Measurements from ENCODE around the gene ENPP7.
"Not testable (repeated sequence)": the region's sequence is repeated elsewhere in the genome, so short reads cannot be mapped to it uniquely, and the experiment has no call there.

Gene ENPP7

GRCh38 chr17:79749958-79750357, 19.2 kb downstream of the ENPP7 start:
- Histone ChIP-seq H3K4me3 (ENCODE audit: low read depth, low read length) (no peak overlapping the region), H3K27ac (no peak overlapping the region), H3K9me3 (ENCODE audit: severe bottlenecking) (no peaks in the 10 kb centered on the region), H3K27me3 (ENCODE audit: insufficient read depth, low read depth, severe bottlenecking) (peaks cover 28% of the 10 kb centered on the region), H3K36me3 (no peaks in the 10 kb centered on the region)
- DNase-seq = no peak
- TF ChIP-seq, protein P1, sequence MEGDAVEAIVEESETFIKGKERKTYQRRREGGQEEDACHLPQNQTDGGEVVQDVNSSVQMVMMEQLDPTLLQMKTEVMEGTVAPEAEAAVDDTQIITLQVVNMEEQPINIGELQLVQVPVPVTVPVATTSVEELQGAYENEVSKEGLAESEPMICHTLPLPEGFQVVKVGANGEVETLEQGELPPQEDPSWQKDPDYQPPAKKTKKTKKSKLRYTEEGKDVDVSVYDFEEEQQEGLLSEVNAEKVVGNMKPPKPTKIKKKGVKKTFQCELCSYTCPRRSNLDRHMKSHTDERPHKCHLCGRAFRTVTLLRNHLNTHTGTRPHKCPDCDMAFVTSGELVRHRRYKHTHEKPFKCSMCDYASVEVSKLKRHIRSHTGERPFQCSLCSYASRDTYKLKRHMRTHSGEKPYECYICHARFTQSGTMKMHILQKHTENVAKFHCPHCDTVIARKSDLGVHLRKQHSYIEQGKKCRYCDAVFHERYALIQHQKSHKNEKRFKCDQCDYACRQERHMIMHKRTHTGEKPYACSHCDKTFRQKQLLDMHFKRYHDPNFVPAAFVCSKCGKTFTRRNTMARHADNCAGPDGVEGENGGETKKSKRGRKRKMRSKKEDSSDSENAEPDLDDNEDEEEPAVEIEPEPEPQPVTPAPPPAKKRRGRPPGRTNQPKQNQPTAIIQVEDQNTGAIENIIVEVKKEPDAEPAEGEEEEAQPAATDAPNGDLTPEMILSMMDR (IDR thresholded peaks at IDR 0.05; ENCODE audit: low read depth, low read length) = no peak

- Histone ChIP-seq H3K36me3 (no peaks in the 10 kb centered on the region), H3K27ac (no peak overlapping the region), H3K4me3 (ENCODE audit: low read depth, low read length) (no peak overlapping the region), H3K27me3 (ENCODE audit: insufficient read depth, low read depth, severe bottlenecking) (peaks cover 28% of the 10 kb centered on the region), H3K9me3 (ENCODE audit: severe bottlenecking) (no peaks in the 10 kb centered on the region)
- no peak for DNase-seq
- TF ChIP-seq, protein P1 (IDR thresholded peaks at IDR 0.05; ENCODE audit: low read depth, low read length) = no peak
These were observed 20.2 kb downstream of the ENPP7 start for GRCh38 chr17:79750650-79751545.

- TF ChIP-seq, protein P1 (IDR thresholded peaks at IDR 0.05; ENCODE audit: low read depth, low read length) = no peak
- Histone ChIP-seq H3K27me3 (ENCODE audit: insufficient read depth, low read depth, severe bottlenecking) (peaks cover 19% of the 10 kb centered on the region), H3K9me3 (ENCODE audit: severe bottlenecking) (no peaks in the 10 kb centered on the region), H3K36me3 (no peaks in the 10 kb centered on the region), H3K27ac (no peak overlapping the region), H3K4me3 (ENCODE audit: low read depth, low read length) (no peak overlapping the region)
- no peak for DNase-seq
These were observed 21.4 kb downstream of the ENPP7 start for GRCh38 chr17:79752175-79752574.

DNA sequence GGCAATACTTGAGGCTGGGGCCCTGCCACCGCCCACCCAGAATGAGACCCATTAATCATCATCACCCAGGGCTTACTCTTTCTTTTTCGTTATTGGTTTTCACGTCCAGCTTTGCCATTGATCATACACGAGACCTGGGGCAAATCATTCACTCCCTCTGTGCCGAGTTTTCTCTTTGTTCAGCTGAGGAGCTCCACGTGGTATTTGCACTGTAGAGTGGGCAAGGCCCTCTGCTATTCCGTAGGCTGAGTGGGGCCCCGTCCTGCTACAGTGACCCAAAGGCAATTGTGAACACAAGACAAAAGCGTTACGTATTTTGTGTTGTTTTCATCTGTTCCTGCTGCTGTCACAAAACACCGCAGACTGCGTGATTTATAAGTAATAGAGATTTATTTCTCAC, 23.6 kb downstream of the ENPP7 start:
- H3K27me3 ChIP-seq (ENCODE audit: insufficient read depth, low read depth, severe bottlenecking) = no peaks in the 10 kb centered on the region

DNA sequence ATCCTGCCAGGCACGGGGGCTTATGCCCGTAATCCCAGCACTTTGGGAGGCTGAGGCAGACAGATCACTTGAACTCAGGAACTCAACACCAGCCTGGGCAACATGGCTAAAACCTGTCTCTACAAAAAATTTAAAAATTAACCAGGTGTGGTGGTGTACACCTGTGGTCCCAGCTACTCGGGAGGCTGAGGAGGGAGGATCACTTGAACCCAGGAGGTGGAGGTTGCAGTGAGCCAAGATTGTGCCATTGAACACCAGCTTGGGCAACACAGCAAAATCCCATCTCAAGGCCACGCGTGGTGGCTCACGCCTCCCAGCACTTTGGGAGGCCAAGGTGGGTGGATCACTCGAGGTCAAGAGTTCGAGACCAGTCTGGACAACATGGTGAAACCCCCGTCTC, 24.2 kb downstream of the ENPP7 start:
- not testable (repeated sequence) for H3K27me3 ChIP-seq (ENCODE audit: insufficient read depth, low read depth, severe bottlenecking)

More for the DNA sequence above, 23.6 kb downstream of the ENPP7 start:
- no peak overlapping the region for H3K27ac ChIP-seq
- no peak for DNase-seq
- H3K36me3 ChIP-seq = no peaks in the 10 kb centered on the region
- TF ChIP-seq, protein P1 (IDR thresholded peaks at IDR 0.05; ENCODE audit: low read depth, low read length) = no peak
- no peak overlapping the region for H3K4me3 ChIP-seq (ENCODE audit: low read depth, low read length)
- no peaks in the 10 kb centered on the region for H3K9me3 ChIP-seq (ENCODE audit: severe bottlenecking)

GRCh38 chr17:79755591-79755990, 24.8 kb downstream of the ENPP7 start:
- H3K27me3 ChIP-seq (ENCODE audit: insufficient read depth, low read depth, severe bottlenecking) = no peaks in the 10 kb centered on the region
- no peak overlapping the region for H3K27ac ChIP-seq
- DNase-seq = no peak
- no peaks in the 10 kb centered on the region for H3K36me3 ChIP-seq
- TF ChIP-seq, protein P1 (IDR thresholded peaks at IDR 0.05; ENCODE audit: low read depth, low read length) = no peak
- H3K4me3 ChIP-seq (ENCODE audit: low read depth, low read length) = no peak overlapping the region
- H3K9me3 ChIP-seq (ENCODE audit: severe bottlenecking) = no peaks in the 10 kb centered on the region

More for the DNA sequence above, 24.2 kb downstream of the ENPP7 start:
- not testable (repeated sequence) for H3K9me3 ChIP-seq (ENCODE audit: severe bottlenecking); H3K4me3 ChIP-seq (ENCODE audit: low read depth, low read length); H3K36me3 ChIP-seq; DNase-seq; H3K27ac ChIP-seq

All from WERI-Rb-1 (cell line).